Hematopoietic multipotent progenitor cell treated with erythropoietin and hydrocortisone succinate and interleukin-3 and kit ligand, for 17 days (in vitro differentiated cells): Measurements from ENCODE around the gene AGBL5.
"Not testable (repeated sequence)": the region's sequence is repeated elsewhere in the genome, so short reads cannot be mapped to it uniquely, and the experiment has no call there.

Experiments
- DNase-seq: peaks from one replicate; pipeline ENCODE4 v3.0.0-alpha.2; 2015; ENCODE audit warnings: low spot score

AGBL5 gene

GRCh38 chr2:27091746-27092695 lies 40.6 kb downstream of the AGBL5 start:
- DNase-seq = no peak

- DNase-seq = no peak
These were observed 41.4 kb downstream of the AGBL5 start for GRCh38 chr2:27092696-27093429.

GRCh38 chr2:27093430-27094352 lies 42.2 kb downstream of the AGBL5 start:
- no peak for DNase-seq

- no peak for DNase-seq
These were observed 43.0 kb downstream of the AGBL5 start for GRCh38 chr2:27094353-27094984.

- no peak for DNase-seq
These were observed 43.9 kb downstream of the AGBL5 start for GRCh38 chr2:27095427-27095744.

GRCh38 chr2:27095745-27096651 lies 44.5 kb downstream of the AGBL5 start:
- DNase-seq = peak; percentile 29

GRCh38 chr2:27096748-27097297 lies 45.4 kb downstream of the AGBL5 start:
- DNase-seq = no peak

- DNase-seq = no peak
These were observed 45.9 kb downstream of the AGBL5 start for GRCh38 chr2:27097341-27097740.

- no peak for DNase-seq
These were observed 48.0 kb downstream of the AGBL5 start for GRCh38 chr2:27099334-27099955.

GRCh38 chr2:27100036-27100435 lies 48.6 kb downstream of the AGBL5 start:
- no peak for DNase-seq

GRCh38 chr2:27102329-27102728 lies 50.9 kb downstream of the AGBL5 start:
- DNase-seq = no peak

GRCh38 chr2:27105981-27106380 lies 54.5 kb downstream of the AGBL5 start:
- DNase-seq = no peak

- no peak for DNase-seq
These were observed 56.8 kb downstream of the AGBL5 start for GRCh38 chr2:27108221-27108620.

- DNase-seq = no peak
These were observed 57.6 kb downstream of the AGBL5 start for GRCh38 chr2:27109083-27109482.

GRCh38 chr2:27110603-27111352 lies 59.3 kb downstream of the AGBL5 start:
- DNase-seq = not testable (repeated sequence)

- DNase-seq = not testable (repeated sequence)
These were observed 60.1 kb downstream of the AGBL5 start for GRCh38 chr2:27111392-27112078.

- DNase-seq = no peak
These were observed 64.1 kb downstream of the AGBL5 start for GRCh38 chr2:27115519-27115918.

GRCh38 chr2:27117995-27118524 lies 66.6 kb downstream of the AGBL5 start:
- no peak for DNase-seq
